C4-2B (cell line): ENCODE measurements around the gene FIGNL1.

Experiments
- H3K27ac ChIP-seq: fragments of 450-650 bp; 2 replicates; pipeline ENCODE4 v1.5.1; 2017
- ZFX ChIP-seq: fragments of 450-650 bp; IDR thresholded peaks from 2 replicates; pipeline ENCODE4 v1.6.1; 2017
- TF ChIP-seq, protein P1 (sequence below): fragments of 450-650 bp; conservative IDR thresholded peaks from 2 replicates; pipeline ENCODE4 v1.5.1; 2017; ENCODE audit warnings: mild to moderate bottlenecking

FIGNL1 gene

DNA sequence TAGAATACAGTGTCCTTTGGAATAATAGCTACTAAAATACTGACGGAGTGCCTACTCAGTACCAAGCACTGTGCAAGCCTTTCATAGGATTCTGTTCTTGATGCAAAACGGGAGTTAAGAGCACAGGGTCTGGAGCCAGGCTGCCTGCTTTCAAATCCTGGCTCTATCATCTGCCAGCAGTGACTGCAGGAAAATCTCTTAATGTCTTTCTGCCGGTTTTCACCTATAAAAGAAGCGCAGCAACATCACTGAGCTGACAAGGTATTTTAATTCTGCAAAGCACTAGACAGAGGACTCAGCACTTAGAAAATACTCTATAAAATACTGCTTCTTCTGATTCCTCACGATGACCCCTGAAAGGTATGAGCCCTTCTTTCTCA, 659 bp downstream of the FIGNL1 start:
- TF ChIP-seq, protein P1, sequence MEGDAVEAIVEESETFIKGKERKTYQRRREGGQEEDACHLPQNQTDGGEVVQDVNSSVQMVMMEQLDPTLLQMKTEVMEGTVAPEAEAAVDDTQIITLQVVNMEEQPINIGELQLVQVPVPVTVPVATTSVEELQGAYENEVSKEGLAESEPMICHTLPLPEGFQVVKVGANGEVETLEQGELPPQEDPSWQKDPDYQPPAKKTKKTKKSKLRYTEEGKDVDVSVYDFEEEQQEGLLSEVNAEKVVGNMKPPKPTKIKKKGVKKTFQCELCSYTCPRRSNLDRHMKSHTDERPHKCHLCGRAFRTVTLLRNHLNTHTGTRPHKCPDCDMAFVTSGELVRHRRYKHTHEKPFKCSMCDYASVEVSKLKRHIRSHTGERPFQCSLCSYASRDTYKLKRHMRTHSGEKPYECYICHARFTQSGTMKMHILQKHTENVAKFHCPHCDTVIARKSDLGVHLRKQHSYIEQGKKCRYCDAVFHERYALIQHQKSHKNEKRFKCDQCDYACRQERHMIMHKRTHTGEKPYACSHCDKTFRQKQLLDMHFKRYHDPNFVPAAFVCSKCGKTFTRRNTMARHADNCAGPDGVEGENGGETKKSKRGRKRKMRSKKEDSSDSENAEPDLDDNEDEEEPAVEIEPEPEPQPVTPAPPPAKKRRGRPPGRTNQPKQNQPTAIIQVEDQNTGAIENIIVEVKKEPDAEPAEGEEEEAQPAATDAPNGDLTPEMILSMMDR, result no peak
- TF ChIP-seq ZFX, result no peak
- H3K27ac ChIP-seq, result peak overlapping the region; percentile 90

DNA sequence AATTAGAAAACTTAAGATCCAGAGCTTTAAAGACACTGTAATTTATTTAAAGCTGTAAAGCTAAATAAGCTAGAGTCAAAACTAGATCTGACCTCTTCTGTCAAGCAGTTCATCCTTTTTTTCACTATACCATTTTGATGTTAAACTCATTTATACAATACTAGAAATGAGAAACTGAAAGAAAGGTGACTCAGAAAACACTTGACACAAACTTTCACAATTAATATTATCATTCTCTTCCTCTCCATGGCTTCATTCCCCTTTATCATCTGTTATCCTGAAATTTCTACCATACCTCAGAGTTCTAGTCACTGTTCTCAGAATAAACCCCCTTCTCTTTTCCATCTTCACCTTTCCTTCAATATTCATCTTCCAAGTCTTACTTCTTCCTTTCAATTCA, 1.3 kb downstream of the FIGNL1 start:
- H3K27ac ChIP-seq, result no peak overlapping the region
- TF ChIP-seq, protein P1, result no peak
- TF ChIP-seq ZFX, result no peak

DNA sequence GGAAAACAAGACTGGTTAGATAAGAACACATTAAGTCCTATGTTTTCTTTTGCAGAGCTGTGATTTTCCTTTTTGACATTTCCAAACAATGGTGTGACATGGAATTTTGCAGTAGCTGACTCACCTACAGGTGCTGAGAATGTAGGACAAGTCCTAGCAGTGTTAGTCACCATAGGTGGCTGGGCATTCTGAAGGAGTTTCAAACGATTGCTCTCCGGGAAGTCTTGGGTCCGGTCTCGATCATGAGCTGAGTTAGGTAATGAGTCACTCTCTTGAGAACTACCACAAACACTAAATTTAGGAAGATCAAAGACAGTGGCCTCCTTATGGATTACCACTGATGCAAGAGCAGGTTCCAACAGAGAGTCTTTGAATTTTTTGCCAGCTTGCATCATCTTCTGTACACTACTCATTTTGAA, 3.6 kb downstream of the FIGNL1 start:
- H3K27ac ChIP-seq, result no peak overlapping the region
- no peak for TF ChIP-seq ZFX
- TF ChIP-seq, protein P1, result no peak

DNA sequence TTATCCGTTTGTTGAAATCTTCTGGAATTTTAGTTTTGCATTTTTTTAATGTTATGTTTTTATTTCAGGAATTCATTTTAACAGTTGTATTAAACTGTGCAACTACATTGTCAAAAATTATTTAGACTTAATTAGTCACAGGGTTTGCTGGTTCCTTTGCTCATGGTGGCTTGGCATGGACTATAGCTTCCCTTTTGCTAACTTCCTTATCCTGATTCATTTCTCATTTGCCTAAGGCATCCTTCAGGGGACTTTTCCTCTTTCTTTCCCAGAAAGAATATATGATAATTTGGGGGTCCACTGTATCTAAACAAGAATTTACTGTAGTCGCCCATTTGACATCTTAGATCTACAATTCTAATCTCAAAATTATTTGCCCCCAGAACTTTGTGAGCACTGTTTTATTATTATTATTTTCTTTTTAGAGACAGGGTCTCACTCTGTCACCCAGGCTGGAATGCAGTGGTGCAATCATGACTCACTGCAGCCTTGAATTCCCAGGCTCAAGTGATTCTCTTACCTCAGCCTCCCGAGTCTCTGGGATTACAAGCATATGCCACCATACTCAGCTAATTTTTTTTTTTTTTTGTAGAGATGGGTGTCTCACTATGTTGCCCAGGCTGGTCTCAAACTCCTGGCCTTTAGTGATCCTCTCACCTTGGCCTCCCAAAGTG, 13.9 kb downstream of the FIGNL1 start:
- TF ChIP-seq, protein P1, result no peak
- no peak for TF ChIP-seq ZFX
- H3K27ac ChIP-seq, result no peak overlapping the region

DNA sequence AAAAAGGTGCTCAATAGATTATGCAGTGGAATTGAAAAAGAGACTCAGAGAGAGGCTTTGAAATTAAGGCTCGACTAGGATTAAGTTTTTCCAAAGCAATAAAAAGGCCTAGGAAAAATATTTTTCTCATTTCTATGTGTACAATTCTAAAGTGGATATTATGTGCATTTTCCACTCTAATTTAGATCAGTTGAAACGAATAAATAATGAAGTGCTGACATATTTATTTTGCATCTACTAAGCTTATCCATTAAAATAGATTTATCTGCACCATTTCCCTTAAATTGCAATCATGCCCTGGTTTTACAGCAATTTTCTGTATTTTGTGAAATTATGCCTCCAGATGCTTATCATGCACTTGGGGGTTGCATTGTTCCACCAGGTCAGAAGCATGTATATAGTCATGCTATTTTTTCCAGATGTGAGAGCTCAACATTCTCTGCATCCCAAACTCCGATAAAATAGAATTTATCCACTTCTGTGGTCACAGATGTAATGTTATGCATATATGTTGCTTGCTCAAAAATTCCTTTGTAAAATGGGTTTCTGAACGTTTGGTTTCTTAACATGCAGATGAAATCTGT, 18.3 kb downstream of the FIGNL1 start:
- H3K27ac ChIP-seq, result no peak overlapping the region
- no peak for TF ChIP-seq ZFX

DNA sequence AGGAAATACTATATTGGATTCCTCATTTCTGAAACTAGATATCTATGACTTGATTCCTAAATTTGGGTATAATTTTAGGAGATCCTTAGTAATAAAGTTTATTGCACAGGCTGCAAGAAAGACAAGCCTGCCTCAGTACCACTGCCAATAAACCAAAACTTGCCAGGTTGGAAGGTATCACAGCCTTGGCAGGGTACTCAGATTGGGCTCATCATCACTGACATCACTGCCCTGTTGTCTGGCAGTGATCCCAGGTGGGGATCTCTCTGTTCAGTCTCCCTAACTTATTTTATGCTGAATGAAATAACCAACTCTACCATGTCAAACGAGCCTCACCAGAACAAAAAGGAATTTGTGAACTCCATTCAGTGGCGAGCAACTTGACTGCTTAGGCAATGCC, 18.8 kb downstream of the FIGNL1 start:
- H3K27ac ChIP-seq, result no peak overlapping the region
- no peak for TF ChIP-seq ZFX
- TF ChIP-seq, protein P1, result no peak

DNA sequence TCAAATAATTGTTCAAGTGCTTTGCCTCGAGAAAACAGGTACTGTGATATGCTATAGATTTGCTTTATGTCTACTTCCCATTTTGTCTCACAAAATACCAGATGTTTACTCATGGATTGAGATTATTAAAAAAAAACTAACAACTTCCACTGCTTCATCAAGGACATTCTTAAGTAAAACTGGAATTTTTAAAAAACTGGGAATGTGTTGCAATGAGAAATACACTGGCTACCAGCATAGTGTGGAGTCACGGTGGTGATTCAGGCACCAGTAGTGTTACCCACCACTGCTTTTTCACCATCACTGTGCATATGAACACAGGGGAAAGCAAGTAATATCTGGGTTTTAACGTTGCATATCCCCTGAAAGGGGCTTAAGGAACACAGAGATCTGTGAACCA, 21.2 kb downstream of the FIGNL1 start:
- H3K27ac ChIP-seq, result no peak overlapping the region
- TF ChIP-seq ZFX, result no peak
- TF ChIP-seq, protein P1, result no peak

DNA sequence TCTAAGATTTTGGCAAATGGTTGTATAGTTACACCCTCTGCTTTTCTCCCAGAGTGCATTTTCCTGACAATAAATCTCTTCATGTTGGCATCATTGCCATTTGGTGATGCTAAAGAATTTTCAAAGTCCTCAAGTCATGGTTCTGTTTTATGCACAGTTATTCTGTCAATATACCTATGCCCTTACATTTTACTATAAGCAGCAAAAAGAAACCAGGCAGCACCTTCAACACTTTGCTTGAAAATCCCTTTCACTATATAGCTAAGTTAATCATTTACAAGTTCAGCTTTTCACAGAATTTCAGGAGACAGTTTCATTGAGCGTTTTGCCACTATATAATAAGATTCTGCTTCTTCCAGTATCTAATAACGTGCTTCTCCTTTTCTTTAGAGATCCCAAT, 22.6 kb downstream of the FIGNL1 start:
- no peak overlapping the region for H3K27ac ChIP-seq
- no peak for TF ChIP-seq ZFX
- TF ChIP-seq, protein P1, result no peak
